HepG2 (cell line): ENCODE data around the gene ZNF213. TPM values are rescaled to one million over a fixed set of nuclear protein-coding genes. Genes with fewer than 3 reads are reported as not detected.
A peak's percentile ranks its signal among the peaks of the same experiment; 100 is the strongest.

ENCODE experiments used
- AGO1 ChIP-seq: fragments of 200-400 bp; formaldehyde crosslinking; IDR thresholded peaks from 2 replicates; pipeline ENCODE4 v1.6.1; 2017; ENCODE audit warnings: mild to moderate bottlenecking, low read depth, low read length, moderate library complexity; ENCODE audit not compliant: poor library complexity, severe bottlenecking
- DPF2 ChIP-seq: sonication (generic); formaldehyde crosslinking; IDR thresholded peaks from 2 replicates; pipeline ENCODE4 v1.4.0; 2020; ENCODE audit warnings: mild to moderate bottlenecking, low read depth, missing genetic modification reagents, borderline replicate concordance
- JDP2 ChIP-seq: sonication (generic); formaldehyde crosslinking; IDR thresholded peaks from 2 replicates; pipeline ENCODE4 v1.8.1; 2022; ENCODE audit warnings: missing genetic modification reagents, borderline replicate concordance
- KAT2B ChIP-seq: fragments of 150-350 bp; IDR thresholded peaks from 2 replicates; pipeline ENCODE4 v1.6.1; 2014; ENCODE audit warnings: low read depth, low read length, borderline replicate concordance
- KDM3A ChIP-seq: IDR thresholded peaks from 2 replicates; pipeline ENCODE4 v1.6.1; 2018; ENCODE audit warnings: low read depth, missing compliant biosample characterization
- LRRFIP1 ChIP-seq: sonication (generic); formaldehyde crosslinking; conservative IDR thresholded peaks from 2 replicates; pipeline ENCODE4 v1.4.0; 2020; ENCODE audit warnings: missing genetic modification reagents
- MLXIP ChIP-seq: sonication (generic); formaldehyde crosslinking; IDR thresholded peaks from 2 replicates; pipeline ENCODE4 v1.9.0; 2021; ENCODE audit warnings: missing genetic modification reagents, borderline replicate concordance
- MYNN ChIP-seq: sonication (generic); formaldehyde crosslinking; IDR thresholded peaks from 2 replicates; pipeline ENCODE4 v1.4.0; 2020; ENCODE audit warnings: mild to moderate bottlenecking, low read depth, missing genetic modification reagents
- NR2F1 ChIP-seq, 2 experiments: fragments of 450-650 bp in 1 of 2; formaldehyde crosslinking in 1 of 2; IDR thresholded peaks; 2 replicates each; pipeline versions ENCODE4 v1.5.0 to v1.6.1; 2016 to 2020; ENCODE audit warnings: mild to moderate bottlenecking in 1 of 2, missing compliant biosample characterization in 1 of 2, missing genetic modification reagents in 1 of 2, moderate library complexity in 1 of 2
- SMAD3 ChIP-seq: sonication (generic); formaldehyde crosslinking; IDR thresholded peaks from 2 replicates; pipeline ENCODE4 v1.4.0; 2020; ENCODE audit warnings: missing genetic modification reagents
- SMARCC2 ChIP-seq: fragments of 450-650 bp; IDR thresholded peaks from 2 replicates; pipeline ENCODE4 v1.6.1; 2017; ENCODE audit warnings: antibody characterized with exemption, mild to moderate bottlenecking
- TFDP2 ChIP-seq: sonication (generic); formaldehyde crosslinking; IDR thresholded peaks from 2 replicates; pipeline ENCODE4 v1.4.0; 2020; ENCODE audit warnings: missing genetic modification reagents
- ZBTB7A ChIP-seq: sonication (generic); formaldehyde crosslinking; IDR thresholded peaks from 2 replicates; pipeline ENCODE4 v1.8.0; 2022; ENCODE audit warnings: mild to moderate bottlenecking, missing genetic modification reagents
- ZFP36 ChIP-seq: fragments of 150-350 bp; IDR thresholded peaks from 2 replicates; pipeline ENCODE4 v1.6.1; 2018; ENCODE audit warnings: borderline replicate concordance, low read length, low read depth; ENCODE audit not compliant: partially characterized antibody
- ZFP36L2 ChIP-seq: sonication (generic); formaldehyde crosslinking; IDR thresholded peaks from 2 replicates; pipeline ENCODE4 v1.4.0; 2020; ENCODE audit warnings: missing genetic modification reagents
- ZNF234 ChIP-seq: sonication (generic); formaldehyde crosslinking; conservative IDR thresholded peaks from 2 replicates; pipeline ENCODE4 v1.5.1; 2020; ENCODE audit warnings: mild to moderate bottlenecking, missing genetic modification reagents
- ZNF672 ChIP-seq: sonication (generic); formaldehyde crosslinking; IDR thresholded peaks from 2 replicates; pipeline ENCODE4 v1.8.1; 2022; ENCODE audit warnings: missing genetic modification reagents
- ZNF780A ChIP-seq: sonication (generic); formaldehyde crosslinking; IDR thresholded peaks from 2 replicates; pipeline ENCODE4 v1.8.0; 2022; ENCODE audit warnings: mild to moderate bottlenecking, missing genetic modification reagents, moderate library complexity
- ZNF800 ChIP-seq: sonication (generic); formaldehyde crosslinking; IDR thresholded peaks from 2 replicates; pipeline ENCODE4 v1.4.0; 2020; ENCODE audit warnings: missing genetic modification reagents
- ZZZ3 ChIP-seq: sonication (generic); formaldehyde crosslinking; IDR thresholded peaks from 2 replicates; pipeline ENCODE4 v1.4.0; 2020; ENCODE audit warnings: missing genetic modification reagents, mild to moderate bottlenecking, borderline replicate concordance
- polyA plus RNA-seq, 8 experiments: library from polyadenylated mRNA; depleted of rRNA in 3 of 8; stranded (reverse) in 7 of 8; unstranded in 1 of 8; fragments of >200 nt; fragmentation: Illumina TruSeq in 4 of 8; extraction: Trizol in 4 of 8; gene quantifications; 2 replicates each; pipeline versions ENCODE4 v1.2.1 to v1.2.3, GENCODE V29; 2011 to 2016; ENCODE audit warnings: low read depth in 4 of 8, missing spikeins in 1 of 8, mixed read lengths in 1 of 8; ENCODE audit not compliant: insufficient read depth in 1 of 8
- total RNA-seq, 5 experiments: library from RNA; depleted of rRNA; stranded (reverse); fragments of >200 nt; fragmentation: Illumina TruSeq; extraction: Trizol; gene quantifications; 2 replicates each; pipeline ENCODE4 v1.2.3, GENCODE V29; 2016; ENCODE audit warnings: low read depth in 1 of 5

The ZNF213 gene
- total and polyA plus RNA-seq, 2 of the 13 experiments (the other 11 are each of a cell fraction or from before 2014, with no cell fraction given): 0.59 to 0.97 TPM

GRCh38 chr16:3123986-3124886 is 10.6 kb upstream of the ZNF213 start (continued):
- TF ChIP-seq KAT2B (no peak), ZNF234 (CRISPR knock-in tag) (no peak), SMAD3 (CRISPR knock-in tag) (no peak), LRRFIP1 (CRISPR knock-in tag) (no peak), ZNF672 (no peak), SMARCC2 (no peak), JDP2 (CRISPR knock-in tag) (no peak), DPF2 (CRISPR knock-in tag) (no peak), ZFP36L2 (CRISPR knock-in tag) (no peak), ZFP36 (no peak), MLXIP (CRISPR knock-in tag) (no peak), MYNN (0 out of 2 replicates have a peak, but pooled peaks have one; percentile 57), KDM3A (CRISPR knock-in tag) (no peak), AGO1 (peak; percentile 89), ZNF800 (CRISPR knock-in tag) (peak; percentile 48; the same call in 1 of the 2 replicates), ZZZ3 (CRISPR knock-in tag) (0 out of 2 replicates have a peak, but pooled peaks have one; percentile 58), NR2F1 (CRISPR knock-in tag; IDR thresholded peaks at IDR 0.05) (0 out of 4 replicates have a peak, but pooled peaks of 1 of the 2 experiments have one; percentile 13), TFDP2 (CRISPR knock-in tag) (peak; percentile 22; the same call in 1 of the 2 replicates), ZBTB7A (CRISPR knock-in tag) (no peak), ZNF780A (no peak)
